Retinal pigment epithelial cell (primary cell): ENCODE results near the gene MAGEA2.
"Not testable (repeated sequence)": the region's sequence is repeated elsewhere in the genome, so short reads cannot be mapped to it uniquely, and the experiment has no call there.

Source experiments
- DNase-seq: peaks from one replicate; pipeline ENCODE4 v3.0.0-alpha.2; 2010; ENCODE audit warnings: low read depth
- H3K4me3 ChIP-seq: 2 replicates; pipeline ENCODE4 v1.5.1; 2011; ENCODE audit warnings: mild to moderate bottlenecking, low read length, control low read depth, moderate library complexity
- CTCF ChIP-seq: conservative IDR thresholded peaks from 2 replicates; pipeline ENCODE4 v1.5.1; 2011; ENCODE audit warnings: low read depth, low read length, control low read depth, inconsistent platforms

Gene MAGEA2

GRCh38 chrX:152735860-152736511 lies 17.7 kb downstream of the MAGEA2 start:
- no peak overlapping the region for H3K4me3 ChIP-seq
- TF ChIP-seq CTCF = no peak
- DNase-seq = no peak

GRCh38 chrX:152735101-152735500 lies 18.5 kb downstream of the MAGEA2 start:
- TF ChIP-seq CTCF = no peak
- H3K4me3 ChIP-seq = no peak overlapping the region
- DNase-seq = no peak

GRCh38 chrX:152734143-152734858 lies 19.3 kb downstream of the MAGEA2 start:
- not testable (repeated sequence) for H3K4me3 ChIP-seq, DNase-seq

GRCh38 chrX:152733261-152733975 lies 20.2 kb downstream of the MAGEA2 start, which contains the start of the genes CSAG1 and MAGEA12:
CSAG1 (minus strand) TSS chrX:152733721; CDS start chrX:152732460, 1,261 bp downstream.
MAGEA12 (plus strand) TSS chrX:152733757; CDS start chrX:152736162, 2,405 bp downstream.
- TF ChIP-seq CTCF = no peak
- no peak within 1 kb of the TSS for H3K4me3 ChIP-seq
- no peak for DNase-seq

GRCh38 chrX:152725409-152725808 lies 28.2 kb downstream of the MAGEA2 start:
- no peak for DNase-seq
- no peak overlapping the region for H3K4me3 ChIP-seq
- TF ChIP-seq CTCF = no peak

- not testable (repeated sequence) for H3K4me3 ChIP-seq, DNase-seq
Observed at GRCh38 chrX:152713815-152714787, 39.5 kb downstream of the MAGEA2 start, which contains the start of gene MAGEA2B. MAGEA2B (plus strand) TSS chrX:152714628; CDS start chrX:152717107, 2,479 bp downstream.

GRCh38 chrX:152713195-152713594 lies 40.4 kb downstream of the MAGEA2 start:
- DNase-seq, H3K4me3 ChIP-seq: not testable (repeated sequence)

GRCh38 chrX:152709173-152709572 lies 44.5 kb downstream of the MAGEA2 start, which contains the start of gene CSAG2:
CSAG2 (minus strand) TSS chrX:152709273; CDS start chrX:152709112, 161 bp downstream.
- H3K4me3 ChIP-seq, DNase-seq: not testable (repeated sequence)

GRCh38 chrX:152706500-152706899 lies 47.1 kb downstream of the MAGEA2 start:
- H3K4me3 ChIP-seq, DNase-seq: not testable (repeated sequence)

GRCh38 chrX:152700390-152700789 lies 53.3 kb downstream of the MAGEA2 start:
- not testable (repeated sequence) for DNase-seq, H3K4me3 ChIP-seq
